Endothelial cell of umbilical vein (primary cell): ENCODE data around the gene GCA. TPM values are rescaled to one million over a fixed set of nuclear protein-coding genes. Genes with fewer than 3 reads are reported as not detected.
A peak's percentile ranks its signal among the peaks of the same experiment; 100 is the strongest.

ENCODE experiments used
- BruUV-seq: library from RNA; stranded (reverse); fragments of 400-500 nt; replicated peaks from 2 replicates; lab custom pipeline; 2021; lab: Mats Ljungman, UMichigan
- CTCF ChIA-PET: fragments of 300-600, 350-600 bp; sonication (Branson Sonifier 250); formaldehyde crosslinking; loops from one replicate; lab custom pipeline; 2021; ENCODE audit warnings: antibody characterized with exemption, inconsistent platforms; lab: Charles Lee
- POLR2A ChIA-PET: fragments of 300-600, 350-600 bp; sonication (Branson Sonifier 250); formaldehyde crosslinking; loops from one replicate; lab custom pipeline; 2021; ENCODE audit warnings: antibody characterized with exemption, inconsistent platforms; lab: Charles Lee
- DNase-seq: peaks from one replicate; pipeline ENCODE4 v3.0.0-alpha.2; 2011; ENCODE audit warnings: low read depth, low spot score
- FAIRE-seq: peaks from 2 replicates; lab custom pipeline; 2011; peaks lifted over from hg19 to GRCh38; lab: Jason Lieb, UNC
- H2AFZ ChIP-seq: 2 replicates; pipeline ENCODE4 v1.6.0; 2012; ENCODE audit warnings: low read depth, low read length, control low read depth, inconsistent platforms
- H3K27ac ChIP-seq: 2 replicates; pipeline ENCODE4 v1.5.1; 2011; ENCODE audit warnings: low read depth, mild to moderate bottlenecking, control low read depth, low read length, moderate library complexity; ENCODE audit not compliant: insufficient read depth
- H3K27me3 ChIP-seq, 2 experiments: 2 replicates each; pipeline versions ENCODE4 v1.6.0 to v1.6.1; 2011; ENCODE audit warnings: low read length in 2 of 2, mixed read lengths in 1 of 2; ENCODE audit not compliant: control insufficient read depth in 2 of 2, insufficient read depth in 2 of 2
- H3K36me3 ChIP-seq, 2 experiments: 2 replicates in 1 of 2; 3 replicates in 1 of 2; pipeline ENCODE4 v1.5.1; 2011; ENCODE audit warnings: low read length in 2 of 2, mild to moderate bottlenecking in 1 of 2, moderate library complexity in 1 of 2; ENCODE audit not compliant: control insufficient read depth in 2 of 2, insufficient read depth in 2 of 2; ENCODE audit errors: extremely low read depth in 1 of 2
- H3K4me1 ChIP-seq: 3 replicates; pipeline ENCODE4 v1.5.1; 2011; ENCODE audit warnings: mild to moderate bottlenecking, low read length; ENCODE audit not compliant: control insufficient read depth, insufficient read depth; ENCODE audit errors: extremely low read depth
- H3K4me2 ChIP-seq: 2 replicates; pipeline ENCODE4 v1.6.1; 2011; ENCODE audit warnings: low read length, control low read depth, mixed read lengths; ENCODE audit not compliant: insufficient read depth
- H3K4me3 ChIP-seq, 3 experiments: fragments of 200-600 bp in 1 of 3; sonication (generic), shearing (Covaris generic) in 1 of 3; replicated peaks in 1 of 3; 2 replicates each; pipeline ENCODE4 v1.5.1; 2011 to 2016; ENCODE audit warnings: control low read depth in 3 of 3, low read length in 3 of 3, mild to moderate bottlenecking in 2 of 3, inconsistent platforms in 1 of 3, low read depth in 1 of 3, moderate library complexity in 1 of 3; ENCODE audit not compliant: insufficient read depth in 1 of 3
- H3K79me2 ChIP-seq: 2 replicates; pipeline ENCODE4 v1.6.0; 2012; ENCODE audit warnings: low read length, inconsistent platforms; ENCODE audit not compliant: control insufficient read depth, insufficient read depth
- H3K9ac ChIP-seq: replicated peaks from 2 replicates; pipeline ENCODE3; 2011; ENCODE audit warnings: low read length, control low read depth; ENCODE audit not compliant: insufficient read depth; ENCODE audit errors: extremely low read depth
- H3K9me1 ChIP-seq: replicated peaks from 3 replicates; pipeline ENCODE4 v1.6.0; 2011; ENCODE audit warnings: mild to moderate bottlenecking, low read length; ENCODE audit not compliant: control insufficient read depth, insufficient read depth; ENCODE audit errors: extremely low read depth
- H3K9me3 ChIP-seq: replicated peaks from 2 replicates; pipeline ENCODE4 v1.5.1; 2012; ENCODE audit warnings: low read length, inconsistent platforms; ENCODE audit not compliant: control insufficient read depth, insufficient read depth
- H4K20me1 ChIP-seq: replicated peaks from 2 replicates; pipeline ENCODE3; 2011; ENCODE audit warnings: mild to moderate bottlenecking, low read length; ENCODE audit not compliant: control insufficient read depth, insufficient read depth; ENCODE audit errors: extremely low read depth
- EZH2 ChIP-seq: IDR thresholded peaks from 2 replicates; pipeline ENCODE4 v1.6.1; 2012; ENCODE audit warnings: borderline replicate concordance, low read depth, mild to moderate bottlenecking, moderate library complexity, low read length, inconsistent platforms; ENCODE audit not compliant: severe bottlenecking
- FOS ChIP-seq: IDR thresholded peaks from 2 replicates; pipeline ENCODE4 v1.6.1; 2011; ENCODE audit warnings: mild to moderate bottlenecking, low read length, moderate library complexity, borderline replicate concordance; ENCODE audit not compliant: insufficient read depth
- GATA2 ChIP-seq: IDR thresholded peaks from 2 replicates; pipeline ENCODE4 v1.7.0; 2011; ENCODE audit warnings: low read depth, mild to moderate bottlenecking, moderate library complexity, mixed read lengths, low read length; ENCODE audit not compliant: insufficient read length, insufficient read depth
- JUN ChIP-seq: IDR thresholded peaks from 2 replicates; pipeline ENCODE4 v1.6.1; 2011; ENCODE audit warnings: borderline replicate concordance, low read depth; ENCODE audit not compliant: insufficient read length, insufficient read depth
- MYC ChIP-seq: IDR thresholded peaks from one replicate; pipeline ENCODE4 v1.6.1; 2011; ENCODE audit warnings: mild to moderate bottlenecking, low read depth, low read length
- POLR2A ChIP-seq: IDR thresholded peaks from 2 replicates; pipeline ENCODE4 v1.6.1; 2012; ENCODE audit warnings: low read depth, mild to moderate bottlenecking, control low read depth, low read length
- POLR2AphosphoS5 ChIP-seq: IDR thresholded peaks from 2 replicates; pipeline ENCODE4 v1.6.1; 2012; ENCODE audit warnings: low read depth, mild to moderate bottlenecking, control low read depth, low read length, moderate library complexity; ENCODE audit not compliant: insufficient read depth
- dilution Hi-C: fragments of 300-500 bp; cut with MboI; formaldehyde crosslinking; loops from one replicate; pipeline ENCODE4 v1.15.0; 2019; ENCODE audit warnings: low sequenced_read_pairs; ENCODE audit not compliant: extremely low pct_ligation_motif_present
- intact Hi-C: fragments of 100-400 bp; cut with micrococcal nuclease; formaldehyde crosslinking; loops from one replicate; pipeline ENCODE4 v1.10.0; 2022
- polyA plus RNA-seq, 4 experiments: library from polyadenylated mRNA; depleted of rRNA in 3 of 4; stranded (reverse) in 3 of 4; unstranded in 1 of 4; fragments of >200 nt; gene quantifications; 2 replicates each; pipeline versions ENCODE4 v1.2.1 to v1.2.3, GENCODE V29; 2011 to 2012; ENCODE audit warnings: missing spikeins in 1 of 4
- total RNA-seq: library from RNA; stranded (reverse); gene quantifications from 2 replicates; pipeline ENCODE4 v1.2.3, GENCODE V29; 2021
- TF ChIP-seq, protein P1 (sequence below), 2 donors: IDR thresholded peaks; 1 replicate in 1 of 2; 2 replicates in 1 of 2; pipeline ENCODE4 v1.5.1; 2011; ENCODE audit warnings: low read length in 2 of 2, mild to moderate bottlenecking in 2 of 2, moderate library complexity in 2 of 2, control low read depth in 1 of 2, inconsistent platforms in 1 of 2, low read depth in 1 of 2; ENCODE audit not compliant: insufficient read depth in 1 of 2; ENCODE audit errors: extremely low read depth in 1 of 2
- TF ChIP-seq, protein P2 (sequence below): IDR thresholded peaks from 2 replicates; pipeline ENCODE4 v1.6.1; 2011; ENCODE audit not compliant: insufficient read depth, insufficient read length

The GCA gene
- total and polyA plus RNA-seq, 2 donors (not counting 3 experiments of a cell fraction or from before 2014, with no cell fraction given), result 10.7 to 11.2 TPM

DNA sequence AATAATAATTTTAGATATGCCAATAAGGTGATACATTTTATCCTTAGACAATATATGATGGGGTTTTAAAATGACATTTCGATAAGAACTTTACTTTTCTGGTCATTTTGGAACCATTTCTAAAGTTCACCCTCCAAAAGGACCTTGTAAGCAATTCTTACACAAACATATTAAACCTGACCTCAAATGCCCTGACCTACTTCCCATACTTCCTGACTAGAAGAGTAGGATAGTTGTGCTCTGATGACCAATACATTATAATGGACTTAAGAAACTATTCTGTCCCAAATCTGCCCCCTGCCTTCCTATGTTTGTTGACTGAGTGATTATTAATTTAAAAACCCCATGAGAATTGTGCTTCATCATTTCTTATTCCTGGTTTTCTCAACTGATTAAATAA lies 24.6 kb downstream of the GCA start:
- TF ChIP-seq JUN, result no peak
- no peak for TF ChIP-seq POLR2AphosphoS5
- no peak for TF ChIP-seq GATA2
- no peak for TF ChIP-seq POLR2A
- TF ChIP-seq, protein P1, sequence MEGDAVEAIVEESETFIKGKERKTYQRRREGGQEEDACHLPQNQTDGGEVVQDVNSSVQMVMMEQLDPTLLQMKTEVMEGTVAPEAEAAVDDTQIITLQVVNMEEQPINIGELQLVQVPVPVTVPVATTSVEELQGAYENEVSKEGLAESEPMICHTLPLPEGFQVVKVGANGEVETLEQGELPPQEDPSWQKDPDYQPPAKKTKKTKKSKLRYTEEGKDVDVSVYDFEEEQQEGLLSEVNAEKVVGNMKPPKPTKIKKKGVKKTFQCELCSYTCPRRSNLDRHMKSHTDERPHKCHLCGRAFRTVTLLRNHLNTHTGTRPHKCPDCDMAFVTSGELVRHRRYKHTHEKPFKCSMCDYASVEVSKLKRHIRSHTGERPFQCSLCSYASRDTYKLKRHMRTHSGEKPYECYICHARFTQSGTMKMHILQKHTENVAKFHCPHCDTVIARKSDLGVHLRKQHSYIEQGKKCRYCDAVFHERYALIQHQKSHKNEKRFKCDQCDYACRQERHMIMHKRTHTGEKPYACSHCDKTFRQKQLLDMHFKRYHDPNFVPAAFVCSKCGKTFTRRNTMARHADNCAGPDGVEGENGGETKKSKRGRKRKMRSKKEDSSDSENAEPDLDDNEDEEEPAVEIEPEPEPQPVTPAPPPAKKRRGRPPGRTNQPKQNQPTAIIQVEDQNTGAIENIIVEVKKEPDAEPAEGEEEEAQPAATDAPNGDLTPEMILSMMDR (IDR thresholded peaks at IDR 0.05; ENCODE audit: extremely low read depth in 1 of 2, insufficient read depth in 1 of 2, low read depth in 1 of 2, low read length in 2 of 2), result no peak
- no peak for TF ChIP-seq MYC
- TF ChIP-seq, protein P2, sequence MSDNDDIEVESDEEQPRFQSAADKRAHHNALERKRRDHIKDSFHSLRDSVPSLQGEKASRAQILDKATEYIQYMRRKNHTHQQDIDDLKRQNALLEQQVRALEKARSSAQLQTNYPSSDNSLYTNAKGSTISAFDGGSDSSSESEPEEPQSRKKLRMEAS, result no peak
- TF ChIP-seq EZH2, result no peak
- TF ChIP-seq FOS, result no peak
- no peaks in the 10 kb centered on the region for H3K36me3 ChIP-seq
- H3K4me3 ChIP-seq, result no peak overlapping the region
- no peaks in the 10 kb centered on the region for H3K79me2 ChIP-seq
- FAIRE-seq (no peak), DNase-seq (peak; percentile 51)
- dilution Hi-C loops, result no loop called here
- no peaks in the 10 kb centered on the region for H4K20me1 ChIP-seq
- H2AFZ ChIP-seq, result no peak overlapping the region
- POLR2A ChIA-PET, result no interaction called here
- H3K4me2 ChIP-seq, result no peak overlapping the region
- H3K9ac ChIP-seq, result no peak overlapping the region
- H3K27me3 ChIP-seq, result no peaks in the 10 kb centered on the region
- H3K4me1 ChIP-seq, result peaks cover 6% of the 10 kb centered on the region
- H3K27ac ChIP-seq, result no peak overlapping the region
- no peaks in the 10 kb centered on the region for H3K9me3 ChIP-seq
- no TSS peak for BruUV-seq
- CTCF ChIA-PET, result no interaction called here
- intact Hi-C loops, result no loop called here
- peaks cover 3% of the 10 kb centered on the region for H3K9me1 ChIP-seq
